HG02884 (cell line): Measurements from ENCODE around the gene BCAR1.
"Not testable (repeated sequence)": the region's sequence is repeated elsewhere in the genome, so short reads cannot be mapped to it uniquely, and the experiment has no call there.

ENCODE experiments used
- ATAC-seq: cut with Tn5 transposase; IDR thresholded peaks from one replicate; pipeline ENCODE4 v1.9.1; 2021; ENCODE audit warnings: mild to moderate bottlenecking, moderate library complexity; ENCODE audit not compliant: unreplicated experiment

BCAR1 gene

GRCh38 chr16:75207831-75208230 is 43.6 kb downstream of the BCAR1 start:
- ATAC-seq: no peak

DNA sequence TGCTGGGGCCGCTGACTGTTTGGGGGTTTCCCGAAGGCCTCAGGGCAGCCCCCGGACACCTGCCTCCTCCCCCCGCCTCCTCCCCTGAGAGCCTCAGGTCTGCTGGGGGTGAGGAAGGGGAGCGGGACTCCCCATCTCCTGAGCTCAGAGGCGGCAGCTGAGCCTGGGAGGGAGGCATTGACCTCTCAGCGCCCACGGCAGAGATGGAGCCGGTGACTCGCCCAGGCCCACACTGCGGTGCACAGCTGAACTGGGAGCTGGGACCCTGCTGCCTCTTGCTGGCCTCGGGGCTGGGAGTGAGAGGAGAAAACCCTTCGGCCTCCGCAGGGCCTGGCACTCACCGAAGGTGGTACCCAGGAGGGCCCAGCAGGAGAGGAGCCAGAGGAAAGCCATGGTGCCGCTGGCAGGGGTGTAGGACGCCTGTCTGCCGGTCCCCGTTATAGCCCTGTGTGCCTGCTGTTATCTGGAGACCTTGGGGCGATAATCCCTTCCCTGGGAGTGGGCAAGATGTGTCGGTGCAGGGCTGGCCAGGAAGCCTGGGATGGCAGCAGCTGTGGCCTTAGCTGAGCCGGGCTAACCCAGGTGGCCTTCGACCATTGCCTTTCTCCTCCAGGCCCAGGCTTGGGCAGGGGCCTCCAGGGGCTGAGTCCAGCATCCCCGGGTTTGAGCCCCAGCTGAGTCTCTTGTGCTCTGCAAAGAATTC is 44.5 kb downstream of the BCAR1 start, which contains the start of gene CTRB2:
CTRB2 (minus strand) TSS at position 413 of the 703 bp plus-strand sequence; CDS start at position 393, 20 bp downstream.
- ATAC-seq: peak; percentile 56

DNA sequence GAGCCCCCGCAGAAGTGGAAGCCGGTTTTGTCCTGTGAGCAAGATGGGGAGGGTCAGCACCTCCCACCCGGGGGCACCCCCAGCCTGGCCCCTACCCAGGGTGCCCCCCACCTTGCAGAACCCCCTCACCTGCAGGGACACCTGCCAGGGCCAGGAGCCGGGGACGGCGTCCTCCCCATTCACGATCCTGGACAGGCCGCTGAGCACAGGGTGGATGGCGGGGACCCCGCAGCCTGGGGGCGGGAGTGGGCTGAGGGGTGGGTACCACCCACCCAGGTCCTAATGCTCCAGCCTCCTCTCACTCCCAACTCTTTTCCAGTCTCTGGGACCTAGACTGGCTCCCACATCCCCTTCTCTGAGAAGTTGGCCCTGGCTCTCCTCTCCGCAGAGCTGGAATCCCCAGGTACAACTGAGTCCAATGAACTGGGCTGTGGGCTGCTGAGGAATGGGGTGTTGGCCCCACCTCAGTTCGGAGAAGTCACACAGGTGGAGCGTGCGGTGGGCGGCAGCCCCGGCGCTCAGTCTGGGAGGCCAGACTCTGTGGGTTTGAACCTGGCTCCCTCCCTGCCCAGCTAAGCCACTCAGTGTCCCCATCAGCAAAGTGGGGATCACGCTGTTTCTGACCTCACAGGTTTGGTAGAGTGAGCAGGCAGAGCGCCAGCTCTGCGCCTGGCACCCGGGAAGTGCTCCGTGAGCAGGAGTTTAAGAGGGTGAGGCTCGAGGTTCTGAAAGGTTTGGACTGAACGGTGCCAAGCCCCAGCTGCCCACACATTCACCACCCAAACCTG is 45.3 kb downstream of the BCAR1 start:
- ATAC-seq: peak; percentile 22

DNA sequence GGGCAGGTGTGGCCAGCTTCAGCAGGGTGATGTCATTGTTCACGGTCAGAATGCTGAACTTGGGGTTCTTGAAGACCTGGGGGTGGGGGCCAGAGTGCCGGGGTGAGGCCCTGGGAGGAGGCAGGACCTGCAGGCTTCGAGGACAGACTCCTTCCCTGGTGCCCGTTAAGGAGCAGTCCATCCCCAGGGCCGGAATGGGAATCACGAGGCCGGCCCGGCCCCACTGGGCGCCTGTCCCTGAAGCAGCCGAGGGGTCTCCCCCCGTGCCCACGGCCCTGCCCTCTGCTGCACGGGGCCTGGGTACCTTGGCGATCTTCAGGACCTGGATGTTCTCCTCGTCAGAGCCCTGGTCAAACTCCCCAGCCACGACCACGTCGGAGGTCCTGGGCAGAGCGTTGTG is 46.0 kb downstream of the BCAR1 start:
- not testable (repeated sequence) for ATAC-seq

DNA sequence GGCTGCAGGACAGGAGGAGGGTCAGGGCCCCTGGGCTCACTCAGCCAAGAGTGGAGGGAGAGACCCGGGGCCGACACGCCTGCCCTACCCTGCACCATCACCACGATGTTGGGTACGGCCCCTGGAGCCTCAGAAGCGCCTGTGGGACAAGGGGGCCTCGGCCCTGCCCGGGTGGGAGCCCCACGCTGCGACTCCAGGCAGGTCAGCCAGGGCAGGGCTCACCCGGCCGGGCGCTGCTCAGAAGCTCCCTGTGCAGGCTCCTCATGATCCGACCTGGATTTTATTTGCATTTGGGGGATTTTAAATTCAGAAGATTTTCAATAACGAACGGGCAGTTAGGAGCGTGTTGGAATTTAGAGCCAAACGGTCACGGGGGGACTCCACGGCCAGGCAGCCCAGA is 46.5 kb downstream of the BCAR1 start:
- ATAC-seq: not testable (repeated sequence)

DNA sequence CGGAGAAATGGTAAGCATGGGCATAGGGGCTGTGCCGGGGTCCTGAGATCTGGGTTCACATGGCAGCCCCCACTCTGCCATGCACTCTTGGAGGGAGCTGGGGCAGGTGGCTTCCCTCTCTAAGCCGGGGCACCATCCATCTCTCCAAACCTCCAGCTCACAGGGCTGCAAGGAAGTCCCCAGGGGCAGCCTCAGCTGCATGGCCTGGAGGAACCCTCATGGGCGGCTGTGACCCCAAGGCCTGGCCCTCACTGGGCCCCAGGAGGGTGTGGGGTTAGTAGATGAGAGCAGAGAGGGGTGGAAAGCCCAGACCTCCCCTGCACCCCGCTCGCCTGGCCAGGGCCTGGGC is 47.0 kb downstream of the BCAR1 start:
- no peak for ATAC-seq

GRCh38 chr16:75203667-75204409 is 47.6 kb downstream of the BCAR1 start:
- no peak for ATAC-seq

GRCh38 chr16:75203096-75203495 is 48.3 kb downstream of the BCAR1 start:
- ATAC-seq: no peak

- ATAC-seq: no peak
These were observed 49.3 kb downstream of the BCAR1 start for GRCh38 chr16:75202069-75202590.

GRCh38 chr16:75198135-75198600 is 53.3 kb downstream of the BCAR1 start:
- ATAC-seq: no peak

DNA sequence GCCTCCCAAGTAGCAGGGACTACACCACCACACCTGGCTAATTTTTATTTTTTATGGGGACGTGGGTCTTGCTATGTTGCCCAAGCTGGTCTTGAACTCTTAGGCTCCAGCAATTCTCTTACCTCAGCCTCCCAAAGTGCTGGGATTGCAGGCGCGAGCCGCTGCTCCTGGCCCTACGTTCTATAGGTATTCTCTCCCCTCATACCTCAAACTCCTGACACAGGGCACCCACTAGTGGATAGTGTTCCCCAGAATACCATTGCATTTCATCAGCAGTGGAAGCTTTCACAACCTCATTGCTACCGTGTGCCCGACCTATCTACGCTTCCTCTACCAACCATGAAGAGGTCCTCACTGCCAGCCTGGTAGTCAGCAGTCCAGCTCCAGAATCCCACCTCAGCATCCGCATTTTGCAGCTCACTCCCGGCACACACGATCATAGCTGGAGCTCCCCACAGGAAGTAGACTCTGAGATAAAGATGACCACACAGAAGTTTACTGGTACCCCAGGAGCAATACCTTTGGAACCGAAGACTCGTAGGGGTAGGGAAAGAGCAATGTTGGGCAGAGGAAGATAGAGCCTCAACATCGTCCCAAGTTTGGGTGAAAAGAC is 53.8 kb downstream of the BCAR1 start:
- ATAC-seq: no peak

DNA sequence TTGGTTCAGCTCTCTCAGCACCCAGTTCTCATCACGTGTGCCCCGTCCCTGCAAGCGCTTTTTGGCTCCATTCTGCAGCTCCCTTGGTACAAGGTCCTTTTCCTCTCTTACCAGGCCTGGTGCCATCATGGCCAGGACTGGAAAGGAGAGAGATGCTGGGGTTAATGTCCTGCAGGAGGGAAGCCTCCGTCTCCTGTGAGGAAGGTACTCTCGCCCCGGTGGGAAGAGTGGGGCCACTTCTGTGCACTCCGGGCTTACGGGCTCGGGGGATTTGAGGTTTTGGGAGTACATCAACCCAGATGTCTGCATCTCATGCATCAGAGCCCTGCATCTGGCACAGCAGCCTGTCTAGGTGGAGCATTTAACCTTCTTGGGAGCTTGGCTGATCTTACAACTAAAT is 54.6 kb downstream of the BCAR1 start:
- no peak for ATAC-seq

GRCh38 chr16:75195811-75196790 is 55.3 kb downstream of the BCAR1 start:
- no peak for ATAC-seq

GRCh38 chr16:75193730-75194444 is 57.5 kb downstream of the BCAR1 start:
- ATAC-seq: no peak

DNA sequence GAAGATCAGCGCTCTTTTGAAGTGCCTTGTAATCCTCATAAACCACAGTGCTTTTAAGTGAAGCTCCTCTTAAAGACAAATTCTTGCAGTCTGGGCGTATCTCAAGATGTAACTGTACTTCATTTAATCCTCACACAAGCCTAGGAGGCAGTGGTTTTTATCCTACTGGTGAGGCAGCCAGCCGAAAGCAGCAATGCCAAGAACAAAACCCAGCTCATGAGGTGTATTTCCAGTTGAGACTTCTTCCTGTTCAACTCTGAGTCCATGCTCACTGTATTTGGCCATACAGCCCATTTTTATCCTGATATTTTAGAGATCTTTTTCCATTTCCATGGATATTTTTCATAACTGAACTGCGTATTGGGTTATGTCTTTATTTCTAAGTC is 58.2 kb downstream of the BCAR1 start:
- no peak for ATAC-seq

- no peak for ATAC-seq
These were observed 58.7 kb downstream of the BCAR1 start for GRCh38 chr16:75192606-75193264.

GRCh38 chr16:75189638-75190245 is 61.7 kb downstream of the BCAR1 start:
- ATAC-seq: no peak

- ATAC-seq: no peak
These were observed 62.5 kb downstream of the BCAR1 start for GRCh38 chr16:75188832-75189477.
